B cell (primary cell): ENCODE data around the gene KIAA0753. TPM values are rescaled to one million over a fixed set of nuclear protein-coding genes. Genes with fewer than 3 reads are reported as not detected.

ENCODE experiments used
- ATAC-seq: fragments of 200-7000 bp; cut with Tn5 transposase; one replicate; pipeline ENCODE4 v1.10.0; 2021; ENCODE audit warnings: low read depth, mild to moderate bottlenecking, moderate number of reproducible peaks, moderate library complexity
- CTCF ChIA-PET: fragments of 350-600 bp; sonication (Branson Sonifier 250); formaldehyde crosslinking; loops from one replicate; lab custom pipeline; 2021; ENCODE audit warnings: antibody characterized with exemption, inconsistent platforms; lab: Charles Lee
- POLR2A ChIA-PET: fragments of 350-600 bp; sonication (Branson Sonifier 250); formaldehyde crosslinking; loops from one replicate; lab custom pipeline; 2021; ENCODE audit warnings: antibody characterized with exemption; lab: Charles Lee
- DNase-seq: peaks from one replicate; pipeline ENCODE4 v3.0.0; 2013
- H2AFZ ChIP-seq: 2 replicates; pipeline ENCODE4 v1.6.1; 2012; ENCODE audit warnings: mild to moderate bottlenecking, low read depth, low read length; ENCODE audit not compliant: insufficient read depth, poor library complexity, severe bottlenecking
- H3K27ac ChIP-seq, 2 donors: 1 replicate in 1 of 2; 2 replicates in 1 of 2; pipeline ENCODE4 v1.5.1; 2012 to 2013; ENCODE audit warnings: low read length in 2 of 2, mild to moderate bottlenecking in 2 of 2, moderate library complexity in 1 of 2
- H3K27me3 ChIP-seq, 4 experiments: fragments of 200-600 bp in 1 of 4; sonication (generic) in 1 of 4; replicated peaks in 1 of 4; 1 replicate in 2 of 4; 2 replicates in 2 of 4; pipeline versions ENCODE4 v1.6.1 to v1.7.0; 2013 to 2016; ENCODE audit warnings: low read length in 3 of 4, mild to moderate bottlenecking in 2 of 4, mixed read lengths in 1 of 4, moderate library complexity in 1 of 4; ENCODE audit not compliant: insufficient read depth in 4 of 4, control insufficient read depth in 3 of 4; ENCODE audit errors: control extremely low read depth in 1 of 4
- H3K36me3 ChIP-seq, 2 experiments: replicated peaks in 1 of 2; 1 replicate in 1 of 2; 2 replicates in 1 of 2; pipeline versions ENCODE4 v1.6.1 to v1.7.1; 2013; ENCODE audit warnings: low read length in 1 of 2; ENCODE audit not compliant: insufficient read depth in 2 of 2, control insufficient read depth in 1 of 2; ENCODE audit errors: control extremely low read depth in 1 of 2, extremely low read depth in 1 of 2
- H3K4me1 ChIP-seq, 2 donors: fragments of 200-600 bp in 1 of 2; sonication (generic) in 1 of 2; 1 replicate in 1 of 2; 2 replicates in 1 of 2; pipeline versions ENCODE4 v1.5.1 to v1.6.1; 2013 to 2017; ENCODE audit warnings: low read length in 2 of 2; ENCODE audit not compliant: control insufficient read depth in 2 of 2, insufficient read depth in 2 of 2
- H3K4me2 ChIP-seq: replicated peaks from 2 replicates; pipeline ENCODE3; 2012; ENCODE audit warnings: mild to moderate bottlenecking, low read depth, low read length; ENCODE audit not compliant: poor library complexity, severe bottlenecking
- H3K4me3 ChIP-seq, 5 experiments: fragments of 200-600 bp in 1 of 5; sonication (generic) in 1 of 5; 1 replicate in 3 of 5; 2 replicates in 2 of 5; pipeline versions ENCODE4 v1.5.1 to v1.7.0; 2011 to 2016; ENCODE audit warnings: low read length in 4 of 5, mild to moderate bottlenecking in 4 of 5, low read depth in 2 of 5, control low read depth in 1 of 5, moderate library complexity in 1 of 5; ENCODE audit not compliant: insufficient read depth in 1 of 5; ENCODE audit errors: control extremely low read depth in 1 of 5, extremely low read depth in 1 of 5
- H3K79me2 ChIP-seq: fragments of 200-600 bp; sonication (generic); one replicate; pipeline ENCODE4 v1.6.0; 2016; ENCODE audit warnings: low read length; ENCODE audit not compliant: control insufficient read depth, insufficient read depth
- H3K9ac ChIP-seq: fragments of 200-600 bp; sonication (generic); 2 replicates; pipeline ENCODE4 v1.6.1; 2017; ENCODE audit warnings: mild to moderate bottlenecking, low read length, moderate library complexity
- H3K9me3 ChIP-seq, 3 donors: one replicate each; pipeline versions ENCODE4 v1.6.1 to v1.7.1; 2013; ENCODE audit warnings: low read length in 2 of 3; ENCODE audit not compliant: control insufficient read depth in 2 of 3, insufficient read depth in 1 of 3; ENCODE audit errors: control extremely low read depth in 1 of 3
- H4K20me1 ChIP-seq: 2 replicates; pipeline ENCODE4 v1.6.0; 2012; ENCODE audit warnings: mild to moderate bottlenecking, low read length; ENCODE audit not compliant: insufficient read depth, control insufficient read depth, poor library complexity, severe bottlenecking
- H3K27ac Mint-ChIP-seq: one replicate; pipeline ENCODE4 v1.8.0; 2021; ENCODE audit warnings: mixed read lengths
- H3K27me3 Mint-ChIP-seq: one replicate; pipeline ENCODE4 v1.8.0; 2021; ENCODE audit warnings: mixed read lengths
- H3K4me1 Mint-ChIP-seq: one replicate; pipeline ENCODE4 v1.8.0; 2021; ENCODE audit warnings: mixed read lengths
- H3K4me3 Mint-ChIP-seq: one replicate; pipeline ENCODE4 v1.8.0; 2021; ENCODE audit warnings: mixed read lengths
- H3K9me3 Mint-ChIP-seq: one replicate; pipeline ENCODE4 v1.8.0; 2022; ENCODE audit warnings: mixed read lengths; ENCODE audit not compliant: insufficient read depth
- CTCF ChIP-seq: fragments of 200-600 bp; IDR thresholded peaks from one replicate; pipeline ENCODE4 v1.8.0; 2022; ENCODE audit warnings: antibody characterized with exemption, mild to moderate bottlenecking
- EZH2 ChIP-seq: IDR thresholded peaks from 2 replicates; pipeline ENCODE4 v1.6.1; 2012; ENCODE audit warnings: borderline replicate concordance, low read depth, mild to moderate bottlenecking, moderate library complexity, low read length; ENCODE audit not compliant: insufficient read depth, poor library complexity, severe bottlenecking
- WGBS: methylation state at CpG from one replicate; pipeline ENCODE4 v1.1.5; 2013; ENCODE audit warnings: missing lambda C conversion rate; ENCODE audit not compliant: insufficient coverage; 5-methylcytosine and 5-hydroxymethylcytosine counted together
- intact Hi-C: fragments of 100-400 bp; cut with micrococcal nuclease; formaldehyde crosslinking; loops from one replicate; pipeline ENCODE4 v1.10.0; 2022
- polyA plus RNA-seq: library from polyadenylated mRNA; depleted of rRNA; stranded (reverse); fragments of >200 nt; gene quantifications from 2 replicates; pipeline ENCODE4 v1.2.3, GENCODE V29; 2012
- total RNA-seq, 2 donors: library from RNA; stranded (reverse); fragments of 120-200 nt in 1 of 2; gene quantifications; 1 replicate in 1 of 2; 2 replicates in 1 of 2; pipeline versions ENCODE4 v1.2.3 to v1.2.4, GENCODE V29; 2013 to 2022

The KIAA0753 gene
- total and polyA plus RNA-seq, 2 donors (not counting 1 experiment from before 2014, with no cell fraction given), result 6.3 to 29.1 TPM

GRCh38 chr17:6651354-6651918, 10.9 kb upstream of the KIAA0753 start, which contains the start of the genes C17orf100 and MED31:
C17orf100 (plus strand) TSS chr17:6651762; CDS start chr17:6651914, 152 bp downstream.
MED31 (minus strand) TSS chr17:6651605; CDS start chr17:6651528, 77 bp downstream.
- peak within 1 kb of the TSS; percentile 99 for H3K27ac Mint-ChIP-seq
- H3K4me1 Mint-ChIP-seq, result peaks cover 69% of the 10 kb centered on the region
- intact Hi-C loops, result loop anchor here (1.0 to 10.0 kb wide), 6 partner anchors 10 to 1183 kb away; partner anchors contain the start of genes DERL2, KDM6B, MIS12 and NLRP1
- peak within 1 kb of the TSS; percentile 63 to 96 (median 74) for H3K4me3 ChIP-seq
- ATAC-seq (peak; percentile 91), DNase-seq (peak; percentile 95)
- H3K9ac ChIP-seq, result peak within 1 kb of the TSS; percentile 99
- no peaks in the 10 kb centered on the region for H3K9me3 Mint-ChIP-seq
- ChIA-PET POLR2A (interaction anchor here (0.6 to 2.4 kb wide), 5 partner anchors 9 to 1667 kb away, joined by 3 to 17 read pairs (median 4); no protein-coding TSS in a partner anchor), CTCF (interaction anchor here (0.8 to 1.9 kb wide), 4 partner anchors 10 to 179 kb away, joined by 4 to 9 read pairs (median 6); no protein-coding TSS in a partner anchor)
- H4K20me1 ChIP-seq, result peaks cover 21% of the 10 kb centered on the region
- H3K36me3 ChIP-seq, result peaks cover 0 to 23% of the 10 kb centered on the region in 2 experiments
- H3K9me3 ChIP-seq, result peaks cover 0 to 5% (median 0%) of the 10 kb centered on the region in 3 donors
- no peak for TF ChIP-seq EZH2
- TF ChIP-seq CTCF, result no peak
- H3K27ac ChIP-seq, result peak within 1 kb of the TSS; percentile 96 to 99
- peaks cover 34% of the 10 kb centered on the region for H3K79me2 ChIP-seq
- peak within 1 kb of the TSS; percentile 82 for H2AFZ ChIP-seq
- no peaks in the 10 kb centered on the region for H3K27me3 ChIP-seq
- peaks cover 28 to 45% of the 10 kb centered on the region in 2 donors for H3K4me1 ChIP-seq
- H3K27me3 Mint-ChIP-seq, result no peaks in the 10 kb centered on the region
- peak within 1 kb of the TSS; percentile 82 for H3K4me2 ChIP-seq
- WGBS, result 2% methylated on average over 34 of the region's 35 CpGs
- peak within 1 kb of the TSS; percentile 99 for H3K4me3 Mint-ChIP-seq

DNA sequence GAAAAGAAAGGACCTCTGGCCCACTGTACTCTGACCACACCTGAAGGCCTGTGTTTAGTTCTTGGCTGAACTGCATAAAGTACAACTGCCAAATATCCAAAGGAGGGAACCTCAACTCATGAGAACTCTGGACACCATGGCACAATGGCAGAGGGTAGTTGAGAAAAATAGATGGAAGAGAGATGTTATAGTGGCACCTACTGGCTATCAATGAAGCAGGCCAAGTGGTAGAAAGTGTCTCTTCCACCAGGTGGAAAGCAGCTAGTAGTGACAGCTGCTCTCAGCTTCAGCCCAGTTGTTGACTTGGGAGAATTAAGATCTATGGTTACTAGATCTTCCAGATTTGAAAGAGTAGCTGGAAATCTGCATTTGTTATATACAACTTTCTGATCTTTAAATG, 7.7 kb upstream of the KIAA0753 start:
- H3K4me3 Mint-ChIP-seq, result no peak overlapping the region
- H3K27ac ChIP-seq, result no peak overlapping the region

More for the DNA sequence above, 7.7 kb upstream of the KIAA0753 start:
- ATAC-seq, result no peak
- ChIA-PET POLR2A (no interaction called here), CTCF (interaction anchor here (0.8 to 1.9 kb wide), 2 partner anchors 9 to 176 kb away, joined by 3 to 13 read pairs; no protein-coding TSS in a partner anchor)
- Histone ChIP-seq H3K79me2 (peaks cover 55% of the 10 kb centered on the region), H4K20me1 (peaks cover 27% of the 10 kb centered on the region), H3K36me3 (peaks cover 1 to 49% of the 10 kb centered on the region in 2 experiments), H2AFZ (no peak overlapping the region), H3K9ac (no peak overlapping the region), H3K4me1 (peaks cover 21 to 24% of the 10 kb centered on the region in 2 donors), H3K27me3 (no peaks in the 10 kb centered on the region), H3K4me3 (no peak overlapping the region), H3K9me3 (no peaks in the 10 kb centered on the region), H3K4me2 (no peak overlapping the region)
- no peaks in the 10 kb centered on the region for H3K9me3 Mint-ChIP-seq
- H3K27ac Mint-ChIP-seq, result no peak overlapping the region
- TF ChIP-seq EZH2 (no peak), CTCF (no peak)
- no peak for DNase-seq
- peaks cover 49% of the 10 kb centered on the region for H3K4me1 Mint-ChIP-seq
- H3K27me3 Mint-ChIP-seq, result no peaks in the 10 kb centered on the region
- intact Hi-C loops, result loop anchor here (2.0 kb wide), 1 partner anchor 175 kb away; no protein-coding TSS in a partner anchor
